ENCODE measurements around the gene UBE2Z. TPM values are rescaled to one million over a fixed set of nuclear protein-coding genes. Genes with fewer than 3 reads are reported as not detected.

Gene UBE2Z
- polyA plus RNA-seq, 1 donor from 2014 or later: 70.3 TPM

DNA sequence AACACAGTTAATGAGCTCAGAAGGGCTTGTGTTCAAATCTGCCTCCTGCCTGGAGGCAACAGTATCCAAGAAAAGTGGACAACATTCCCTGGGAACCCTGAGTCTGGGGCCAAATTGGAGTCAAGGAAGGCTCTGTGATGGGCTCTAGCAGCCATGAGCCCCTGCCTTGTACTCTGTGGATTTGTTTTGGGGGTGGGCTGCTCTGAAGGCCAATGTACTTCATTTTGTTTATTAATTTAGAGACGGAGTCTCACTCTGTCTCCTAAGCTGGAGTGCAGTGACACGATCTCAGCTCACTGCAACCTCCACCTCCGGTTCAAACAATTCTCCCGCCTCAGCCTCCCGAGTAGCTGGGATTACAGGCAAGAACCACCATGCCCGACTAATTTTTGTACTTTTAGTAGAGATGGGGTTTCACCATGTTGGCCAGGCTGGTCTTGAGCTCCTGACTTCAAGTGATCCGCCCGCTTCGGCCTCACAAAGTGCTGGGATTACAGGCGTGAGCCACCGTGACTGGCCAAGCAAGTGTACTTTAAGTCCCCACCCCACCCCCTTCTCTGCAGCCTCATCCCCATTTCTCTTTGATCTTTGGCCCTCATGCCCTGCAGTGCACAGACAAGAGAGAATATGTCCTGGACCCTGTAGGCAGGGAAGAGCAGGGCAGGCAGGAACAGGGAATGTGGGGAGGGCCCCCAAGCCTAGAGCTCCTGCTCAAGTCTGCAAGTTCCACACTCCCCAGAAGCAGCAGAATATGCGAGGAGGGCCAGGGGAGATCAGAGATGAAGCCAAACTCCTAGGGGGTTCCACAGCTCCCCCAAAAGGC lies 62.9 kb downstream of the UBE2Z start:
- Histone ChIP-seq H2AFZ (ENCODE audit: low read depth, low read length) (no peak overlapping the region), H3K9me3 (ENCODE audit: low read length) (no peaks in the 10 kb centered on the region), H3K9ac (ENCODE audit: low read length) (no peak overlapping the region), H3K79me2 (replicated peaks; ENCODE audit: insufficient read depth, low read length) (no peaks in the 10 kb centered on the region), H3K4me3 (ENCODE audit: low read length) (no peak overlapping the region), H3K9me2 (ENCODE audit: insufficient read depth, low read length) (no peaks in the 10 kb centered on the region), H4K20me1 (ENCODE audit: insufficient read depth) (no peaks in the 10 kb centered on the region), H3K27me3 (ENCODE audit: insufficient read depth, low read depth, low read length) (no peaks in the 10 kb centered on the region), H3K27ac (ENCODE audit: low read length) (no peak overlapping the region), H3K4me2 (ENCODE audit: low read length) (no peak overlapping the region), H3F3A (ENCODE audit: insufficient read depth, low read length, poor library complexity, severe bottlenecking) (no peaks in the 10 kb centered on the region), H3K36me3 (ENCODE audit: insufficient read depth, low read length) (no peaks in the 10 kb centered on the region)
- TF ChIP-seq MXI1 (conservative IDR thresholded peaks at IDR 0.05; ENCODE audit: poor library complexity, severe bottlenecking): no peak
- TF ChIP-seq RAD21 (conservative IDR thresholded peaks at IDR 0.05): no peak
- TF ChIP-seq EP300 (conservative IDR thresholded peaks at IDR 0.05; ENCODE audit: poor library complexity, severe bottlenecking): no peak
- TF ChIP-seq SMC3 (conservative IDR thresholded peaks at IDR 0.05; ENCODE audit: poor library complexity): no peak
- no peak for TF ChIP-seq TAF1 (IDR thresholded peaks at IDR 0.05; ENCODE audit: low read depth)
- no peak for TF ChIP-seq EZH2 (IDR thresholded peaks at IDR 0.05; ENCODE audit: borderline replicate concordance, insufficient read depth, low read length, poor library complexity, severe bottlenecking)
- TF ChIP-seq, protein P1, sequence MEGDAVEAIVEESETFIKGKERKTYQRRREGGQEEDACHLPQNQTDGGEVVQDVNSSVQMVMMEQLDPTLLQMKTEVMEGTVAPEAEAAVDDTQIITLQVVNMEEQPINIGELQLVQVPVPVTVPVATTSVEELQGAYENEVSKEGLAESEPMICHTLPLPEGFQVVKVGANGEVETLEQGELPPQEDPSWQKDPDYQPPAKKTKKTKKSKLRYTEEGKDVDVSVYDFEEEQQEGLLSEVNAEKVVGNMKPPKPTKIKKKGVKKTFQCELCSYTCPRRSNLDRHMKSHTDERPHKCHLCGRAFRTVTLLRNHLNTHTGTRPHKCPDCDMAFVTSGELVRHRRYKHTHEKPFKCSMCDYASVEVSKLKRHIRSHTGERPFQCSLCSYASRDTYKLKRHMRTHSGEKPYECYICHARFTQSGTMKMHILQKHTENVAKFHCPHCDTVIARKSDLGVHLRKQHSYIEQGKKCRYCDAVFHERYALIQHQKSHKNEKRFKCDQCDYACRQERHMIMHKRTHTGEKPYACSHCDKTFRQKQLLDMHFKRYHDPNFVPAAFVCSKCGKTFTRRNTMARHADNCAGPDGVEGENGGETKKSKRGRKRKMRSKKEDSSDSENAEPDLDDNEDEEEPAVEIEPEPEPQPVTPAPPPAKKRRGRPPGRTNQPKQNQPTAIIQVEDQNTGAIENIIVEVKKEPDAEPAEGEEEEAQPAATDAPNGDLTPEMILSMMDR (IDR thresholded peaks at IDR 0.05; ENCODE audit: poor library complexity, severe bottlenecking): no peak
- no peak for TF ChIP-seq POLR2AphosphoS5 (IDR thresholded peaks at IDR 0.05)
- TF ChIP-seq, protein P2, sequence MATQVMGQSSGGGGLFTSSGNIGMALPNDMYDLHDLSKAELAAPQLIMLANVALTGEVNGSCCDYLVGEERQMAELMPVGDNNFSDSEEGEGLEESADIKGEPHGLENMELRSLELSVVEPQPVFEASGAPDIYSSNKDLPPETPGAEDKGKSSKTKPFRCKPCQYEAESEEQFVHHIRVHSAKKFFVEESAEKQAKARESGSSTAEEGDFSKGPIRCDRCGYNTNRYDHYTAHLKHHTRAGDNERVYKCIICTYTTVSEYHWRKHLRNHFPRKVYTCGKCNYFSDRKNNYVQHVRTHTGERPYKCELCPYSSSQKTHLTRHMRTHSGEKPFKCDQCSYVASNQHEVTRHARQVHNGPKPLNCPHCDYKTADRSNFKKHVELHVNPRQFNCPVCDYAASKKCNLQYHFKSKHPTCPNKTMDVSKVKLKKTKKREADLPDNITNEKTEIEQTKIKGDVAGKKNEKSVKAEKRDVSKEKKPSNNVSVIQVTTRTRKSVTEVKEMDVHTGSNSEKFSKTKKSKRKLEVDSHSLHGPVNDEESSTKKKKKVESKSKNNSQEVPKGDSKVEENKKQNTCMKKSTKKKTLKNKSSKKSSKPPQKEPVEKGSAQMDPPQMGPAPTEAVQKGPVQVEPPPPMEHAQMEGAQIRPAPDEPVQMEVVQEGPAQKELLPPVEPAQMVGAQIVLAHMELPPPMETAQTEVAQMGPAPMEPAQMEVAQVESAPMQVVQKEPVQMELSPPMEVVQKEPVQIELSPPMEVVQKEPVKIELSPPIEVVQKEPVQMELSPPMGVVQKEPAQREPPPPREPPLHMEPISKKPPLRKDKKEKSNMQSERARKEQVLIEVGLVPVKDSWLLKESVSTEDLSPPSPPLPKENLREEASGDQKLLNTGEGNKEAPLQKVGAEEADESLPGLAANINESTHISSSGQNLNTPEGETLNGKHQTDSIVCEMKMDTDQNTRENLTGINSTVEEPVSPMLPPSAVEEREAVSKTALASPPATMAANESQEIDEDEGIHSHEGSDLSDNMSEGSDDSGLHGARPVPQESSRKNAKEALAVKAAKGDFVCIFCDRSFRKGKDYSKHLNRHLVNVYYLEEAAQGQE (IDR thresholded peaks at IDR 0.05; ENCODE audit: borderline replicate concordance): no peak

DNA sequence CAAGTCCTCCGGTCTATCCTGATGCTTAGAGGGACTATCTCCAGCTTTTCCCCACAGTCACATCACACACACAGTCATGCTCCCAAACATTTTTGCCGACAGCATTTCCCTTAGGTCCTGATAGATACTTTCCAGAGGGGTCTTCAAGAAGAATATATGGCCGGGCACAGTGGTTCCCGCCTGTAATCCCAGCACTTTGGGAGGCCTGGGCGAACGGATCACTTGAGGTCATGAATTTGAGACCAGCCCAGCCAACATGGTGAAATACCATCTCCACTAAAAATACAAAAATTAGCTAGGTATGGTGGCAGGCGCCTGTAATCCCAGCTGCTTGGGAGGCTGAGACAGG lies 64.5 kb downstream of the UBE2Z start:
- no peaks in the 10 kb centered on the region for H4K20me1 ChIP-seq (ENCODE audit: insufficient read depth)
- H3K4me3 ChIP-seq (ENCODE audit: low read length): no peak overlapping the region
- no peak overlapping the region for H3K27ac ChIP-seq (ENCODE audit: low read length)
- TF ChIP-seq EZH2 (IDR thresholded peaks at IDR 0.05; ENCODE audit: borderline replicate concordance, insufficient read depth, low read length, poor library complexity, severe bottlenecking) (no peak), RAD21 (conservative IDR thresholded peaks at IDR 0.05) (no peak)
- no peak overlapping the region for H3K4me2 ChIP-seq (ENCODE audit: low read length)
- H3F3A ChIP-seq (ENCODE audit: insufficient read depth, low read length, poor library complexity, severe bottlenecking): no peaks in the 10 kb centered on the region
- H3K9me2 ChIP-seq (ENCODE audit: insufficient read depth, low read length): no peaks in the 10 kb centered on the region
- no peaks in the 10 kb centered on the region for H3K9me3 ChIP-seq (ENCODE audit: low read length)
- H3K27me3 ChIP-seq (ENCODE audit: insufficient read depth, low read depth, low read length): no peaks in the 10 kb centered on the region
- H3K9ac ChIP-seq (ENCODE audit: low read length): no peak overlapping the region
- H3K36me3 ChIP-seq (ENCODE audit: insufficient read depth, low read length): no peaks in the 10 kb centered on the region
- no peak overlapping the region for H2AFZ ChIP-seq (ENCODE audit: low read depth, low read length)
- no peaks in the 10 kb centered on the region for H3K79me2 ChIP-seq (replicated peaks; ENCODE audit: insufficient read depth, low read length)

Data from neural cell (in vitro differentiated cells).